RWPE2 (cell line): Measurements from ENCODE around the gene MDM4.
A peak's percentile ranks its signal among the peaks of the same experiment; 100 is the strongest.

ENCODE experiments used
- ATAC-seq: fragments of 200-7000 bp; cut with Tn5 transposase; 3 replicates; pipeline ENCODE4 v1.9.1; 2021; ENCODE audit warnings: low read depth
- DNase-seq: peaks from one replicate; pipeline ENCODE4 v3.0.0-alpha.2; 2020; ENCODE audit warnings: low spot score
- H3K27ac ChIP-seq: fragments of 450-650 bp; 2 replicates; pipeline ENCODE4 v1.5.1; 2017; ENCODE audit warnings: mild to moderate bottlenecking; ENCODE audit not compliant: poor library complexity, severe bottlenecking
- H3K27me3 ChIP-seq: fragments of 250-450 bp; sonication (Bioruptor Pico); 2 replicates; pipeline ENCODE4 v1.5.1; 2021; ENCODE audit warnings: mild to moderate bottlenecking, moderate library complexity; ENCODE audit not compliant: insufficient read depth, poor library complexity, severe bottlenecking
- H3K36me3 ChIP-seq: fragments of 250-450 bp; sonication (Bioruptor Pico); 2 replicates; pipeline ENCODE4 v1.5.1; 2020; ENCODE audit warnings: low read depth, mild to moderate bottlenecking, moderate library complexity
- H3K4me1 ChIP-seq: fragments of 250-450 bp; sonication (Bioruptor Pico); 2 replicates; pipeline ENCODE4 v1.5.1; 2021; ENCODE audit warnings: mild to moderate bottlenecking, moderate library complexity; ENCODE audit not compliant: insufficient read depth, poor library complexity, severe bottlenecking
- H3K4me3 ChIP-seq: fragments of 250-450 bp; sonication (Bioruptor Pico); 2 replicates; pipeline ENCODE4 v1.5.1; 2021; ENCODE audit warnings: mild to moderate bottlenecking, moderate library complexity; ENCODE audit not compliant: severe bottlenecking
- H3K9me3 ChIP-seq: fragments of 250-450 bp; sonication (Bioruptor Pico); 2 replicates; pipeline ENCODE4 v1.5.1; 2021; ENCODE audit warnings: mild to moderate bottlenecking, moderate library complexity; ENCODE audit not compliant: severe bottlenecking
- TF ChIP-seq, protein P1 (sequence below): fragments of 450-650 bp; IDR thresholded peaks from one replicate; pipeline ENCODE4 v1.5.1; 2017; ENCODE audit warnings: mild to moderate bottlenecking, moderate library complexity; ENCODE audit not compliant: poor library complexity, severe bottlenecking

Gene MDM4

DNA sequence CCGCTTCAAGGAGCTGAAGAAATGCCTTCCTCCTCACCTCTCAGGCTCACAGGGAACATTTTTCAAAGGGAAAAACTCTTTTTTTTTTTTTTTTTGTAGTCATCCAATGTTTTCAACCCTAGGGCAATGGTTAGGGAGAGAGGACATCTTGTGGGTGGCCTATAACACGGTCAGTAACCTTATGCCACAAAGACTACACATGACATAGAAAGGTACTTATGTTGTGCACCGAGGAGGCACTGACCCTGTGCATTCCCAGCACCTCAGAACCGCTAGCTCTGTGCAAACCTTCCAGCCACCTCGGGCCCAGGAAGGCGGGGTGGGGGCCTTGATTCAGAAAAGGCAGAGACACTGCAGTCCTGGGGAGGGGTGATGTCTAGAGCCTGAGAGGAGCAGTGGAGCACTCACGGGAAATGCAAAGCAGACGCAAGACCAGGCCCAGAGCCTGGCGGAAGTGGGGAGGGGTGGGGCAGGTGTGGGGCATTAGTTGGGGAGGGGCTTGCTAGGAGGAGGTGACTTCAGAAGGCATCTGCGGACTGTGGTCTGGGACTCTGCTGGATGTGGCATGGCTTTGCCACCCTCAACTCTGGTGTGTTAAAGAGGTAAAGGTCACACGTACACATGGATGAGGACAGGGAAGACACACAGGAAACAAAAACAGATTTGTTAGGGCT, 68.6 kb downstream of the MDM4 start:
- ATAC-seq, result no peak
- Histone ChIP-seq H3K4me3 (no peak overlapping the region), H3K36me3 (no peaks in the 10 kb centered on the region), H3K4me1 (no peaks in the 10 kb centered on the region), H3K9me3 (no peaks in the 10 kb centered on the region), H3K27me3 (no peaks in the 10 kb centered on the region), H3K27ac (no peak overlapping the region)
- TF ChIP-seq, protein P1, sequence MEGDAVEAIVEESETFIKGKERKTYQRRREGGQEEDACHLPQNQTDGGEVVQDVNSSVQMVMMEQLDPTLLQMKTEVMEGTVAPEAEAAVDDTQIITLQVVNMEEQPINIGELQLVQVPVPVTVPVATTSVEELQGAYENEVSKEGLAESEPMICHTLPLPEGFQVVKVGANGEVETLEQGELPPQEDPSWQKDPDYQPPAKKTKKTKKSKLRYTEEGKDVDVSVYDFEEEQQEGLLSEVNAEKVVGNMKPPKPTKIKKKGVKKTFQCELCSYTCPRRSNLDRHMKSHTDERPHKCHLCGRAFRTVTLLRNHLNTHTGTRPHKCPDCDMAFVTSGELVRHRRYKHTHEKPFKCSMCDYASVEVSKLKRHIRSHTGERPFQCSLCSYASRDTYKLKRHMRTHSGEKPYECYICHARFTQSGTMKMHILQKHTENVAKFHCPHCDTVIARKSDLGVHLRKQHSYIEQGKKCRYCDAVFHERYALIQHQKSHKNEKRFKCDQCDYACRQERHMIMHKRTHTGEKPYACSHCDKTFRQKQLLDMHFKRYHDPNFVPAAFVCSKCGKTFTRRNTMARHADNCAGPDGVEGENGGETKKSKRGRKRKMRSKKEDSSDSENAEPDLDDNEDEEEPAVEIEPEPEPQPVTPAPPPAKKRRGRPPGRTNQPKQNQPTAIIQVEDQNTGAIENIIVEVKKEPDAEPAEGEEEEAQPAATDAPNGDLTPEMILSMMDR, result no peak
- DNase-seq, result no peak

DNA sequence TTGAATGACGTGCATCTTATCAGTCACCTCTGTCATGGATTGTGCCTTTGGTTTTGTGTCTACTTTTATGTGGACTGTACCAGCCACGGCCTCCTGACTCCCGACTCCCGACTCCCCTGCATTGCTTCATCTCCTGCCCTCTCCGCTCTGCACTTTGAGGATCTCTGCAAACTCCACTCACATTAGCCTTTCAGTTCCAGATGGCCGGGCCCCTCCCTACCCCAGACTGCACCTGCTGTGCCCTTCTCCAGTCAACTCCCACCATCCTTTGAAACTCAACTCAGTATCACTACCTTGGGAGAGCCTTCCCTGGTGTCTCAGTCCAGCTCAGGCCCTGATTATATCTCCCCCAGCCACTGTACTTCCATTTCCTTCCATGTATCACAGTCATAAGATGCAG, 71.4 kb downstream of the MDM4 start:
- no peak for DNase-seq
- ATAC-seq, result no peak

DNA sequence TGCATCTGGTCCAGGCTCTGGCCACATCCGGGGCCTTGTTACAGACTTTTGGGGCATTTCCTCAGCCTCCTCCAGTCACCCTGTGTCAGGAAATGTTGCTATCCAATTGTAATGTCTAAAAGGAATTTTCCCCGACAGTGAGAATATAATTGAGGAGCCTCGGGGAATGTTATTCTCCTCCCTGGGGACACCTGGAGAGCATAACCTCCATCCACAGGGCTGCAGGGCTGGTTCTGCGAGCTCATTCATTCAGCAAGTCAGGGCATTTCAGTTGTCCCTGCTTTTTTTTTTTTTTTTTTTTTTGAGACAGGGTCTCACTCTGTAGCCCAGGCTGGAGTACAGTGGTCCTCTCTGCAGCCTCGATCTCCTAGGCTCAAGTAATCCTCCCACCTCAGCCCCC, 72.6 kb downstream of the MDM4 start:
- no peak for DNase-seq
- Histone ChIP-seq H3K36me3 (no peaks in the 10 kb centered on the region), H3K4me1 (peaks cover 16% of the 10 kb centered on the region), H3K27ac (no peak overlapping the region), H3K9me3 (no peaks in the 10 kb centered on the region), H3K27me3 (no peaks in the 10 kb centered on the region), H3K4me3 (no peak overlapping the region)
- no peak for ATAC-seq
- TF ChIP-seq, protein P1, result no peak

More for the DNA sequence above, 71.4 kb downstream of the MDM4 start:
- H3K4me3 ChIP-seq, result no peak overlapping the region
- H3K27ac ChIP-seq, result no peak overlapping the region
- no peaks in the 10 kb centered on the region for H3K9me3 ChIP-seq
- no peaks in the 10 kb centered on the region for H3K36me3 ChIP-seq
- peaks cover 15% of the 10 kb centered on the region for H3K4me1 ChIP-seq
- H3K27me3 ChIP-seq, result no peaks in the 10 kb centered on the region
- TF ChIP-seq, protein P1, result no peak

GRCh38 chr1:204589409-204590038, 73.3 kb downstream of the MDM4 start:
- Histone ChIP-seq H3K36me3 (no peaks in the 10 kb centered on the region), H3K9me3 (no peaks in the 10 kb centered on the region), H3K4me3 (no peak overlapping the region), H3K27ac (no peak overlapping the region), H3K4me1 (peaks cover 16% of the 10 kb centered on the region), H3K27me3 (no peaks in the 10 kb centered on the region)
- TF ChIP-seq, protein P1, result no peak
- DNase-seq (no peak), ATAC-seq (no peak)

DNA sequence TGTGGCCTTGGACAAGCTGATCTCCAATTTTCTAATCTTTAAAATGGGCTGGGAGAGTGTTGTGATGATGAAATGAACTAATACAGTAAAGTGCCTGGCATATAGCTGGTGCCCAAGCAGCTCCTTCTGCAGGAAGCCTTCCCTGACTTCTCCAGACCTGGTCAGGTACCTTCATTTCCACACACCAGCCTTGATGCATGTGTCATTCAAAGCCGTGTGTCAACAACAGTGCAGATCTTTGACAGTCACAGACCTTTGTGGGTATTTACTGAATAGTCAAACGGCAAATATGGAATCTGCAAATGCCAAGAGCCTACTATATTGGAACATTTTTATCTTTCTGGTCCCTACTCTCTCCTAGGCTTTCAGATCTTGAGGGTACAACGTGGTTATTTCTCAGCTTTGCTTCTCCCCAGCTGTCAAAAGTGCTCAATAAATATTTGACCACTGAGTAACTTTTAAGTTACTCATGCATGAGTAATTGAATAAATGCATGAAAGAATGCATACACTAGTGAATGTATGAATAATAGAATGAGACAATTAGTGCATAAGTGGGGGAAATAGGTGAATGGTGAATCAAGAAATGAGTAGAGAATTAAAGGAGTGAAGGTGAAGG, 75.4 kb downstream of the MDM4 start:
- H3K4me1 ChIP-seq, result peaks cover 16% of the 10 kb centered on the region
- no peaks in the 10 kb centered on the region for H3K36me3 ChIP-seq
- no peaks in the 10 kb centered on the region for H3K27me3 ChIP-seq
- DNase-seq, result no peak
- H3K4me3 ChIP-seq, result no peak overlapping the region
- peak overlapping the region; percentile 41 for H3K27ac ChIP-seq
- H3K9me3 ChIP-seq, result no peaks in the 10 kb centered on the region
- TF ChIP-seq, protein P1, result no peak
- peak; percentile 88 for ATAC-seq
